HL-60 (cell line): ENCODE measurements around the gene TFAP2E.

Source experiments
- DNase-seq, 2 experiments: peaks; one replicate each; pipeline ENCODE4 v3.0.0-alpha.2; 2010 to 2020; ENCODE audit warnings: low read depth in 1 of 2, low spot score in 1 of 2
- H3K27ac ChIP-seq: fragments of 250-450 bp; sonication (Bioruptor Pico); replicated peaks from 2 replicates; pipeline ENCODE4 v1.5.1; 2020; ENCODE audit warnings: mild to moderate bottlenecking, moderate library complexity
- H3K27me3 ChIP-seq: fragments of 250-450 bp; sonication (Bioruptor Pico); 2 replicates; pipeline ENCODE4 v1.5.1; 2021; ENCODE audit warnings: mild to moderate bottlenecking, moderate library complexity; ENCODE audit not compliant: insufficient read depth, poor library complexity, severe bottlenecking
- H3K4me3 ChIP-seq: replicated peaks from 2 replicates; pipeline ENCODE4 v1.5.1; 2011; ENCODE audit warnings: mild to moderate bottlenecking, control low read depth, low read length; ENCODE audit not compliant: insufficient read depth
- GABPA ChIP-seq: IDR thresholded peaks from 2 replicates; pipeline ENCODE4 v1.6.1; 2012; ENCODE audit warnings: low read depth
- POLR2AphosphoS5 ChIP-seq: IDR thresholded peaks from 2 replicates; pipeline ENCODE4 v1.6.1; 2012; ENCODE audit warnings: low read depth
- SPI1 ChIP-seq: IDR thresholded peaks from 2 replicates; pipeline ENCODE4 v1.6.1; 2012; ENCODE audit warnings: low read depth, mild to moderate bottlenecking, borderline replicate concordance
- TF ChIP-seq, protein P1 (sequence below): IDR thresholded peaks from 2 replicates; pipeline ENCODE4 v1.6.1; 2012; ENCODE audit warnings: low read depth; ENCODE audit not compliant: insufficient replicate concordance
- TF ChIP-seq, protein P2 (sequence below): IDR thresholded peaks from one replicate; pipeline ENCODE4 v1.5.1; 2011; ENCODE audit warnings: low read length, control low read depth, inconsistent platforms; ENCODE audit not compliant: insufficient read depth

The TFAP2E gene

DNA sequence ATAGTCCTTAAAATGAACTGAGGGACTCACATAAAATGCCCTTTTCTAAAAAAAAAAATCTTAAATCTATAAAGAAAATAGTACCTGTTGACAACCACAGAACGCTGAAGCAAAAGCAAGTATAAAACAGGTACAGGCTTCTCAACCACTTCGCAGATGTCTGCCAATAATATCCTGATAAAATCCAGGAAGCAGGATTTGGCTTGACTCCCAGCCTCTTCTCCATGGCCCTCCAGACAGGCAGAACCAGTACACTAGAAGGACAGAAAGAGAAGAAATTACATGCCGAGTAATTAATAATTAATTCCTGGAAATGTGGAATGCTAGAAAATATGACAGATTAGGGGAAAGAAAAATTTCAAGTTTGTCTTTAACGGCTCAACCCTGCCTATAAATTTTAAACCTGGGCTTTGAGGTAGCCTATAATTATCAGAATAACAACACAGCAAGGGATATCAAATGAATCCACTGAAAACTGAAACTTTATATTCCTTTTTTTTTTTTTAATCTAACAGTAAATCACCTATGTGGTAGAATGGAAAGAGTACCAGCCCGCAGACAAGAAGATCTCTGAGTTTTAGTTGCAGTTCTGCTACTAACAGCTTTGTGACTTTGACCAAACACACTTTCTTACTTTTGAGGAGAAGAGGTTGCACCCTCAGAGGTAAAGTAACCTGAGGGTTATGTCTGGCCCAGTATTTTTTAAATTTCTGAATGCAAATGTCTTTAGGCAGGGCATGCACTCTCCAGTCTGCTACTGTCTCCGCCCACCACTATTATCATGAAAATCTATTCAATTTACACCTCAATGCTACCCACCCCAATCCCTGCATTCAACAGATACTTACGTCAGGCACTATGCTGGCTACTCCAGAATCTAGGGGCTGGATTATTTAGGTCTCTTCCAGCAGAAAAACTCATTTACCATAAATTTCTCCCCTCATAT lies 18.6 kb upstream of the TFAP2E start:
- DNase-seq, result no peak
- H3K27me3 ChIP-seq, result no peaks in the 10 kb centered on the region
- no peak overlapping the region for H3K27ac ChIP-seq
- TF ChIP-seq GABPA (no peak), SPI1 (no peak), POLR2AphosphoS5 (no peak)
- TF ChIP-seq, protein P1, sequence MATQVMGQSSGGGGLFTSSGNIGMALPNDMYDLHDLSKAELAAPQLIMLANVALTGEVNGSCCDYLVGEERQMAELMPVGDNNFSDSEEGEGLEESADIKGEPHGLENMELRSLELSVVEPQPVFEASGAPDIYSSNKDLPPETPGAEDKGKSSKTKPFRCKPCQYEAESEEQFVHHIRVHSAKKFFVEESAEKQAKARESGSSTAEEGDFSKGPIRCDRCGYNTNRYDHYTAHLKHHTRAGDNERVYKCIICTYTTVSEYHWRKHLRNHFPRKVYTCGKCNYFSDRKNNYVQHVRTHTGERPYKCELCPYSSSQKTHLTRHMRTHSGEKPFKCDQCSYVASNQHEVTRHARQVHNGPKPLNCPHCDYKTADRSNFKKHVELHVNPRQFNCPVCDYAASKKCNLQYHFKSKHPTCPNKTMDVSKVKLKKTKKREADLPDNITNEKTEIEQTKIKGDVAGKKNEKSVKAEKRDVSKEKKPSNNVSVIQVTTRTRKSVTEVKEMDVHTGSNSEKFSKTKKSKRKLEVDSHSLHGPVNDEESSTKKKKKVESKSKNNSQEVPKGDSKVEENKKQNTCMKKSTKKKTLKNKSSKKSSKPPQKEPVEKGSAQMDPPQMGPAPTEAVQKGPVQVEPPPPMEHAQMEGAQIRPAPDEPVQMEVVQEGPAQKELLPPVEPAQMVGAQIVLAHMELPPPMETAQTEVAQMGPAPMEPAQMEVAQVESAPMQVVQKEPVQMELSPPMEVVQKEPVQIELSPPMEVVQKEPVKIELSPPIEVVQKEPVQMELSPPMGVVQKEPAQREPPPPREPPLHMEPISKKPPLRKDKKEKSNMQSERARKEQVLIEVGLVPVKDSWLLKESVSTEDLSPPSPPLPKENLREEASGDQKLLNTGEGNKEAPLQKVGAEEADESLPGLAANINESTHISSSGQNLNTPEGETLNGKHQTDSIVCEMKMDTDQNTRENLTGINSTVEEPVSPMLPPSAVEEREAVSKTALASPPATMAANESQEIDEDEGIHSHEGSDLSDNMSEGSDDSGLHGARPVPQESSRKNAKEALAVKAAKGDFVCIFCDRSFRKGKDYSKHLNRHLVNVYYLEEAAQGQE, result no peak
- TF ChIP-seq, protein P2, sequence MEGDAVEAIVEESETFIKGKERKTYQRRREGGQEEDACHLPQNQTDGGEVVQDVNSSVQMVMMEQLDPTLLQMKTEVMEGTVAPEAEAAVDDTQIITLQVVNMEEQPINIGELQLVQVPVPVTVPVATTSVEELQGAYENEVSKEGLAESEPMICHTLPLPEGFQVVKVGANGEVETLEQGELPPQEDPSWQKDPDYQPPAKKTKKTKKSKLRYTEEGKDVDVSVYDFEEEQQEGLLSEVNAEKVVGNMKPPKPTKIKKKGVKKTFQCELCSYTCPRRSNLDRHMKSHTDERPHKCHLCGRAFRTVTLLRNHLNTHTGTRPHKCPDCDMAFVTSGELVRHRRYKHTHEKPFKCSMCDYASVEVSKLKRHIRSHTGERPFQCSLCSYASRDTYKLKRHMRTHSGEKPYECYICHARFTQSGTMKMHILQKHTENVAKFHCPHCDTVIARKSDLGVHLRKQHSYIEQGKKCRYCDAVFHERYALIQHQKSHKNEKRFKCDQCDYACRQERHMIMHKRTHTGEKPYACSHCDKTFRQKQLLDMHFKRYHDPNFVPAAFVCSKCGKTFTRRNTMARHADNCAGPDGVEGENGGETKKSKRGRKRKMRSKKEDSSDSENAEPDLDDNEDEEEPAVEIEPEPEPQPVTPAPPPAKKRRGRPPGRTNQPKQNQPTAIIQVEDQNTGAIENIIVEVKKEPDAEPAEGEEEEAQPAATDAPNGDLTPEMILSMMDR, result no peak
- H3K4me3 ChIP-seq, result no peak overlapping the region

DNA sequence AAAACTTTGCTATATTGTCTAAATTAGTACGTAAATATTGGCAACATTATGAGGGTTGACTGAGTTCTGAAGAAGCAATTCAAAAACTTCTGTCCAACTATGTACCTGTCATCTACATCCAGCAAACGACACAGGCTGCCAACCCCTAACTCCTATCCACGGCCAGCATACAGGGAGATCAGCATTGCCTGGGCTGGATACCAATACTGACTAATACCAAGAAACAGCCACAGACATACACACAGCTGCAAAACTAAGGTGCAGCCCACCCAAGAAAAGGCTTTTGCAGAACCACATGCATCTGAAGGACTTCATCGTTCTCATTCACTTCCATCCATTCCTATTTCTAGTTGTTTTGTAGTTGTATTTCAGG lies 17.9 kb upstream of the TFAP2E start:
- Histone ChIP-seq H3K4me3 (no peak overlapping the region), H3K27me3 (no peaks in the 10 kb centered on the region), H3K27ac (no peak overlapping the region)
- no peak for TF ChIP-seq SPI1
- TF ChIP-seq POLR2AphosphoS5, result no peak
- TF ChIP-seq, protein P1, result no peak
- TF ChIP-seq GABPA, result no peak
- TF ChIP-seq, protein P2, result no peak
- DNase-seq, result no peak

DNA sequence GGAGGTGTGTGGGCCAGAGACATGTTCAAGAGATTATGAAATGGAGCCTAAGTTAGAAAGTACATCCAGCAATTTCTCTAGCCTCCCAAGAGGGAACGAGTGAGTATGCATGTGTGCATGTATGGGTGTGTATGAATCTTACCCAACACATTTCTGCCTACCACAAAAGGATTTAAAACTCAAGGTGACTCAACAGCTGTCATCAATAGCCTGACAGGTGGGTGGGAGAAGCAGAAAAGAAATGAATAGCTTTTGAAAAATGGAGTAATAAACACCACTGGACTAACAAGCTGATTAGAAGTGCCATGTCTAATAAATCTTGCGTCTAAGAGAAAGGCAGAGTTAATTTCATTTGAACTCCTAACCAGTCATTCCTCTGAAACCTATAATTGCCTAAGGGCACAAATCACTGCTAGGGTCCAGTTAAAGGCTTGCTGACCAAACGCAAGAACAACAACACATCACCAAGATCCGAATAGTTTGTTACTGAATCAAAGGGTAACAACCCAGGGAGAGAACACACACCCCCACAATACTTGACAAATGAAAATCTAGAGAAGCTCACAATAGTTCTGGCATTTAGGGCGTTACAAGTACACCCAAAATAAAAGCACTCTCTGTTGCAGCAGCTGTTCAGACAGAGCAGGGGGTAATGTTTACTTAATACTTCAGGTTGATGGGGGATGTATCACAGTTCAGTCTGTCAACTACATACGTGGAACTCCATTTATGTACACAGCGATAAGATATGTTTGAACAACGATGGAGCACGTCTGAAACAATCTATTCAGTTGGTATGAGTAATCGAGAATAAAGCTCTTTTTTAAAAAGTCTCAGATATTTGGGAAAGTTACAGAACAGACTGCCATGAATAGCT lies 17.3 kb upstream of the TFAP2E start:
- TF ChIP-seq, protein P2, result no peak
- no peak for TF ChIP-seq SPI1
- TF ChIP-seq POLR2AphosphoS5, result no peak
- TF ChIP-seq, protein P1, result no peak
- no peak for TF ChIP-seq GABPA
- Histone ChIP-seq H3K27ac (peak overlapping the region; percentile 94), H3K4me3 (peak overlapping the region; percentile 93), H3K27me3 (no peaks in the 10 kb centered on the region)
- DNase-seq, result peak in 1 of 2 experiments; percentile 40
